Stimulated activated CD4-positive, alpha-beta T cell treated with anti-CD3 and anti-CD28 coated beads, Interleukin-1b, Interleukin-23, amount 100 ng/mL, for 1 hour (primary cell): ENCODE results near the gene STARD3NL.
"Not testable (repeated sequence)": the region's sequence is repeated elsewhere in the genome, so short reads cannot be mapped to it uniquely, and the experiment has no call there.

Experiments
- DNase-seq, 2 donors: peaks; one replicate each; pipeline ENCODE4 v3.0.0-alpha.2; 2020; ENCODE audit warnings: low read depth in 2 of 2

The STARD3NL gene

DNA sequence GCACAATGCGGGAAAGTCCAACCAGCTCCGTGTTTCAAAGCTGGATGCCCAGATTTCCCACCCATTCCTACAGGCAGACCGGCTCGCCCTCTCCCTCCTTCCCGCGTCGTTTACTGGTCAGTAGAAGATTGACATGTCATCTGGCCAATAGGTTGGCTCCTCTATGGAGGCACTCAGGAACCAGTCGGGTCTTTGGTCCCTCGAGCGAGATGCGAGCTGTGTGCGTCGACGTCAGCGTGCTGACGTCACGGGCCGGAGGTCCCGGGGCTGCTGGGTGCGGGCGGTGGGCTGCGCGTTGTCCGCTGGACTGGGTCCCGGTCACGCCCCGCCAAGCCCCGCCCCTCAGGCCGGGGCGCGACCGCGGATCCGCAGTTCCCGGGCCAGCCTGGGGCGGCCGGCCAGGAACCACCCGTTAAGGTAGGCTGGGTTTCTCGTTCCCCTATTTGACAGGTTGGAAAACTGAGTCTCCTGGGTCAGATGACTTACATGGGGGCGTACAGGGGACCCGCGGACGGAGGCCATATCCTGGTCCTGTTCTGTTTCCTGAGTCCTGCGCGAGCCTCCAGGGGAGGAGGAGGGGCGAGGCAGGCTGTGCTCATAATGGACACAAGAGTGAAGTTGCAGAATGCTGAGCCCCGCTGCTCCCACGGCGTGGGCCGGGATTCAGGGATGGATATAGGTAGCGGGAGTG lies at the start of gene STARD3NL:
TSS of gene STARD3NL (plus strand) at position 242 of the 691 bp plus-strand sequence. CDS start 29,260 bp downstream, outside the sequence.
- peak; percentile 61 to 79 for DNase-seq

GRCh38 chr7:38129162-38129561 lies 48.9 kb upstream of the STARD3NL start:
- DNase-seq = no peak

- no peak for DNase-seq
Observed at GRCh38 chr7:38129579-38129978, 48.5 kb upstream of the STARD3NL start.

DNA sequence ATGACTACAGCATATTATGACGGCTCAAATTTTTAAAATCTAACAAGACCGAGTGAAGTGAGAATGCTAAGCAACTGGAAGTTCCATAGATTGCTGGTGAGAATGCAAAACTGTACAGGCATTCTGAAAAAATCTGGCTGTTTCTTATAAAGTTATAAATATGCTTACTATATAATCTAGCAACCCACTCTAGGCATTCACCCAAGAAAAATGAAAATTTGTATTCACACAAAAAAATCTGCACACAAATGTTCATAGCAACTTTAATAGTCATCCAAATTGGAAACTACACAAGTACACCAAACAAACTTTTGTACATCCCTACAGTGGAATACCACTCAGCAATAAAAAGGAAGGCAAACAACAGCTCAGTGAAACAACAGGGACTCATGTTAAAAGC lies 39.9 kb upstream of the STARD3NL start:
- DNase-seq = no peak

- DNase-seq = no peak
Observed at GRCh38 chr7:38141187-38141586, 36.9 kb upstream of the STARD3NL start.

- no peak for DNase-seq
Observed at GRCh38 chr7:38142736-38143135, 35.3 kb upstream of the STARD3NL start.

- no peak for DNase-seq
Observed at GRCh38 chr7:38147005-38147404, 31.0 kb upstream of the STARD3NL start.

DNA sequence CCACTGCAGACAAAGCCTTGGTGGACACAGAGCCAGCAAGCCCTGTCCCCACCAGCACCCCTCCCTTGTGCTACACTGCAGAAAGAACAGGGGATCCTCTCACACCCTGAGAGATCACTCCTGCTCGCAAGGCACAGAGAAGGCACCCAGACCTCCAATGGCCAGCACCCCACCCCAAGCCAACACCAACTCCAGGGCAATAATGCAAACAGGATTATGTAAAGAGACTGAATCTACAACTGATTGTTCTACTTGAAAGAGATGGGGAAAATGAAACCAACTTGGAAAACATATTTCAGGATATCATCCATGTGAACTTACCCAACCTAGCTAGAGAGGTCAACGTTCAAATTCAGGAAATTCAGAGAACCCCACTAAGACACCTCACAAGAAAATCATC lies 26.5 kb upstream of the STARD3NL start:
- no peak for DNase-seq

GRCh38 chr7:38153515-38153914 lies 24.5 kb upstream of the STARD3NL start:
- DNase-seq = no peak

DNA sequence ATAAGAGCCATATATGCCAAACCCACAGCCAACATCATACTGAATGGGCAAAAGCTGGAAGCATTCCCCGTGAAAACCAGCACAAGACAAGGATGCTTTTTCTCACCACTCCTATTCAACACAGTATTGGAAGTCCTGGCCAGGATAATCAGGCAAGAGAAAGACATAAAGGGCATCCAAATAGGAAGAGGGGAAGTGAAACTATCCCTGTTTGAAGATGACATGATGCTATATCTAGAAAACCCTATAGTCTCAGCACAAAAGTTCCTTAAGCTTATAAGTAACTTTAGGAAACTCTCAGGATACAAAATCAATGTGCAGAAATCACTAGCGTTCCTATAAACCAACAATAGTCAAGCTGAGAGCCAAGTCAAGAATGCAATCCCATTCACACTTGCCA lies 23.8 kb upstream of the STARD3NL start:
- DNase-seq = no peak

- no peak for DNase-seq
Observed at GRCh38 chr7:38160003-38160571, 18.0 kb upstream of the STARD3NL start.

GRCh38 chr7:38162036-38162435 lies 16.0 kb upstream of the STARD3NL start:
- no peak for DNase-seq

DNA sequence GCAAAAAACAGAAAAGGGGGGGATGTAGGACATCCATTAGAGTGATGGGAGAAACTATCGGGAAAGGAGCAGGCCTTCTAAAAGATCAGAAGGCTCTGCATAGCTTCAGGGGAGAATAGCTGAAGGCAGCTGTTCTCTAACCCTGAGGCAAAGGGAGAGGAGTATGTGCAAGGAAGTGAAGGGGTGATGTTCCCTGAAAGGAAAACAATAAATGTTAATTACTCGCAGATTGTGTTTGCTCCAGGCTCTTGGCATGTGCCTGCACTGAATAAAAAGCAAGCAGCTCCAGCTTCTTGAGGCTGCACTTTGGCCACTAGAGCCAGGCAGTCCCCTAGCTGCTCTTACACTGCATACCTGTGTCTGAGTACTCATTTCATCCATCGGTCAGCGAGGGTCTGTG lies 14.4 kb upstream of the STARD3NL start:
- no peak for DNase-seq

- no peak for DNase-seq
Observed at GRCh38 chr7:38168890-38169570, 9.0 kb upstream of the STARD3NL start.

GRCh38 chr7:38169847-38170246 lies 8.2 kb upstream of the STARD3NL start:
- DNase-seq = no peak

DNA sequence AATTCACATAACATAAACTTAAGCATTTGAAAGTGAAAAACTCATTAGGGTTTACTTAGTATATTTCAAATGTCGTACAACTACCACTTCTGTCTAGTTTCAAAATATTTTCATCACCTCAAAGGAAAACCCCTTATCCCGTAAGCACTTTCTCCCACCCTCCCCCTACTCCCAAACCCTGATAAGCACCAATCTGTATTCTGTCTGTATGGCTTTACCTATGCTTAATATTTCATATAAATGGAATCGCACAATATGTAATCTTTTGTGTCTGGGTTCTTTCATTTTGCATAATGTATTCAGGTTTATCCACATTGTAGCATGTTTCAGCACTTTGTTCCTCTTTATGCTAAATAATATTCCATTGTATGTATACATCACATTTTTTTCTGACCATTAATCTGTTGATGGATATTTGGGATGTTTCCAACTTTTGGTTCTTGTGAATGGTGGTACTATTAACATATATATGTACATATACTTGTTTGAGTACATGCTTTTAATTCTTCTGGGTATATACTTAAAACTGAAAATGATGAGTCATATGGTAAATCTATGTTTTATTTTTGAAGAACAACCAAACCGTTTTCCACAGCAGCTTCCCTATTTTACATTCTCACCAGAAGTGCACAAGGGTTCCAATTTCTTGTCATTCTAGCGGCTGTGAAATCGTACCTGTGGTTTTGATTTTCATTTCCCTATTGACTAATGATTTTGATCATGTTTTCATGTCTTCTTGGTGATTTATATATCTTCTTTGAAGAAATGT lies 6.2 kb upstream of the STARD3NL start:
- DNase-seq = no peak

DNA sequence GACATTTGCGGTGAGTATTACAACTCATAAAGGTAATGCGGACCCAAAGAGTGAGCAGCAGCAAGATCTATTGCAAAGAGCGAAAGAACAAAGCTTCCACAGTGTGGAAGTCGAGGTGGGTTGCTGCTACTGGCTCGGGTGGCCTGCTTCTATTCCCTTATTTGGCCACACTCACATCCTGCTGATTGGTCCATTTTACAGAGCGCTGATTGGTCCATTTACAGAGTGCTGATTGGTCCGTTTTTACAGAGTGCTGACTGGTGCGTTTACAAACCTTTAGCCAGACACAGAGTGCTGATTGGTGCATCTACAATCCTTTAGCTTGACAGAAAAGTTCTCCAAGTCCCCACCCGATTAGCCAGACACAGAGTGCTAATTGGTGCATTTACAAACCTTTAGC lies 2.5 kb upstream of the STARD3NL start:
- DNase-seq = not testable (repeated sequence)

- no peak for DNase-seq
Observed at GRCh38 chr7:38177621-38178003, 433 bp upstream of the STARD3NL start.

DNA sequence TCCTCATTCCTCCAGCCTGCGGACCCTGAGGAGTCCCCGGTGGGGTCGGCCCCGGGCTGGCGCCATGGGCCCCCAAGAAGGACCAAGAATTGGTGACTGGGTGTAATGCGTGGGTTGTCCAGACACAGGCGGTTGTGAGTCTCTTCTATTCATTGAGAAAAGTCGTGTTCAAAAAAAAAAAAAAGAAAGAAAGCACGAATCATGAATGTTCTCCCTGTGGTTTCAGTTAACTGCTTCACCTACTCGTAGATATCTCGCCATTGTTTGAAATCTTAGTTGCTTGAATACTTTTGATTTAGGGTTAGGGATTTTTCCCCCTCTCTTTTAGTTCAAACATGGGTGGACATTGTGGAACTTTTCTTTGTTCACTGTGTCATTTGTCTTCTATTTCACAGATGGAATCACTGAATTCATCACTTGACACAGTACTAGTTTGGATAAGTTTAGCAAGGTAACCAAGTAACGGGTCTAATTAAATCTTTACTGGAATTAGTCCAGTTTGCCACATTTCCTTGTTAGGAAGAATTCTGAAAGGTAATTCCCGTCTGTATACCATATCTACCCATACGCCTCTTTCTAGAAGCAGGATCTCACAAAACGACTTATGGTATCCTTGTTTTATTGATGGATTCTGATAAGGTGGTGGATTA lies 775 bp downstream of the STARD3NL start:
- no peak for DNase-seq

- no peak for DNase-seq
Observed at GRCh38 chr7:38179776-38180226, 1.8 kb downstream of the STARD3NL start.

GRCh38 chr7:38181111-38181510 lies 3.1 kb downstream of the STARD3NL start:
- no peak for DNase-seq

GRCh38 chr7:38182450-38182849 lies 4.4 kb downstream of the STARD3NL start:
- no peak for DNase-seq
